Left kidney (tissue), 8 donors: Measurements from ENCODE around the gene ERVK3-1. TPM values are rescaled to one million over a fixed set of nuclear protein-coding genes. Genes with fewer than 3 reads are reported as not detected.
"Not testable (repeated sequence)": the region's sequence is repeated elsewhere in the genome, so short reads cannot be mapped to it uniquely, and the experiment has no call there.

Source experiments
- DNase-seq: peaks from one replicate; pipeline ENCODE4 v3.0.0-alpha.2; 2013
- long read RNA-seq, 8 donors: transcript quantifications; one replicate each; lab custom pipeline, GENCODE V29; 2026
- polyA plus RNA-seq: library from polyadenylated mRNA; unstranded; fragments of 120-200 nt; gene quantifications from one replicate; pipeline ENCODE4 v1.2.1, GENCODE V29; 2013; ENCODE audit not compliant: insufficient read length

ERVK3-1 gene
- 58.1 TPM for polyA plus RNA-seq
- long read RNA-seq, donor 1, transcript ERVK3-1-201 (4 exons, 1,469 nt): major isoform, 20 of 29 reads
- long read RNA-seq, donor 1, transcript ERVK3-1-204 (2 exons, 3,889 nt): minor isoform, 6 of 29 reads
- long read RNA-seq, donor 1, partial matches to known transcripts: 0 of 29 reads
- long read RNA-seq, donor 1, other reads (novel, unspliced or antisense): 0 of 29 reads
- long read RNA-seq, donor 2, transcript ERVK3-1-201 (4 exons, 1,469 nt): major isoform, 16 of 74 reads
- long read RNA-seq, donor 2, partial matches to known transcripts: 22 of 74 reads
- long read RNA-seq, donor 2, other reads (novel, unspliced or antisense): 29 of 74 reads
- long read RNA-seq, donor 3, transcript ERVK3-1-201 (4 exons, 1,469 nt): major isoform, 11 of 20 reads
- long read RNA-seq, donor 3, transcript ERVK3-1-203 (2 exons, 616 nt): minor isoform, 6 of 20 reads
- long read RNA-seq, donor 3, partial matches to known transcripts: 0 of 20 reads
- long read RNA-seq, donor 3, other reads (novel, unspliced or antisense): 0 of 20 reads
- long read RNA-seq, donor 4, partial matches to known transcripts: 0 of 22 reads
- long read RNA-seq, donor 4, other reads (novel, unspliced or antisense): 19 of 22 reads
- long read RNA-seq, donor 5, transcript ERVK3-1-201 (4 exons, 1,469 nt): major isoform, 27 of 147 reads
- long read RNA-seq, donor 5, partial matches to known transcripts: 63 of 147 reads
- long read RNA-seq, donor 5, other reads (novel, unspliced or antisense): 49 of 147 reads
- long read RNA-seq, donor 6, transcript ERVK3-1-201 (4 exons, 1,469 nt): major isoform, 15 of 149 reads
- long read RNA-seq, donor 6, partial matches to known transcripts: 85 of 149 reads
- long read RNA-seq, donor 6, other reads (novel, unspliced or antisense): 42 of 149 reads
- long read RNA-seq, donor 7, transcript ERVK3-1-203 (2 exons, 616 nt): minor isoform, 7 of 132 reads
- long read RNA-seq, donor 7, transcript ERVK3-1-201 (4 exons, 1,469 nt): major isoform, 32 of 132 reads
- long read RNA-seq, donor 7, partial matches to known transcripts: 0 of 132 reads
- long read RNA-seq, donor 7, other reads (novel, unspliced or antisense): 88 of 132 reads
- long read RNA-seq, donor 8, transcript ERVK3-1-201 (4 exons, 1,469 nt): major isoform, 6 of 32 reads
- long read RNA-seq, donor 8, partial matches to known transcripts: 15 of 32 reads
- long read RNA-seq, donor 8, other reads (novel, unspliced or antisense): 8 of 32 reads

GRCh38 chr19:58305065-58305931 is at the start of gene ERVK3-1:
ERVK3-1 (plus strand) TSS chr19:58305377; CDS start chr19:58312169, 6,792 bp downstream.
- peak; percentile 93 for DNase-seq

- not testable (repeated sequence) for DNase-seq
These were observed 46.9 kb upstream of the ERVK3-1 start for GRCh38 chr19:58258259-58258658.

- no peak for DNase-seq
These were observed 43.6 kb upstream of the ERVK3-1 start for GRCh38 chr19:58261600-58261967.

GRCh38 chr19:58261968-58262921 is 42.9 kb upstream of the ERVK3-1 start:
- no peak for DNase-seq

GRCh38 chr19:58262922-58263296 is 42.3 kb upstream of the ERVK3-1 start:
- no peak for DNase-seq

GRCh38 chr19:58265100-58265499 is 40.1 kb upstream of the ERVK3-1 start:
- DNase-seq: no peak

- no peak for DNase-seq
These were observed 36.8 kb upstream of the ERVK3-1 start for GRCh38 chr19:58268344-58268743.

GRCh38 chr19:58274771-58275201 is 30.4 kb upstream of the ERVK3-1 start:
- no peak for DNase-seq

- DNase-seq: no peak
These were observed 29.6 kb upstream of the ERVK3-1 start for GRCh38 chr19:58275564-58275963.

- no peak for DNase-seq
These were observed 28.0 kb upstream of the ERVK3-1 start for GRCh38 chr19:58277197-58277596.

- no peak for DNase-seq
These were observed 27.2 kb upstream of the ERVK3-1 start for GRCh38 chr19:58277748-58278540.

- peak; percentile 98 for DNase-seq
These were observed 26.6 kb upstream of the ERVK3-1 start, which contains the start of gene ZNF8 for GRCh38 chr19:58278541-58279041. ZNF8 (plus strand) TSS chr19:58278955; CDS start chr19:58279082, 127 bp downstream.

- peak; percentile 53 for DNase-seq
These were observed 25.9 kb upstream of the ERVK3-1 start for GRCh38 chr19:58279042-58279924.

GRCh38 chr19:58279925-58280316 is 25.3 kb upstream of the ERVK3-1 start:
- DNase-seq: no peak

- DNase-seq: no peak
These were observed 21.0 kb upstream of the ERVK3-1 start for GRCh38 chr19:58284199-58284598.

- no peak for DNase-seq
These were observed 13.2 kb upstream of the ERVK3-1 start for GRCh38 chr19:58291943-58292342.

GRCh38 chr19:58294743-58295374 is 10.3 kb upstream of the ERVK3-1 start:
- DNase-seq: no peak
